HG03097 (cell line): ENCODE measurements around the gene BBX.

ENCODE experiments used
- ATAC-seq: cut with Tn5 transposase; IDR thresholded peaks from one replicate; pipeline ENCODE4 v1.9.1; 2021; ENCODE audit not compliant: unreplicated experiment, low FRiP score

Gene BBX

DNA sequence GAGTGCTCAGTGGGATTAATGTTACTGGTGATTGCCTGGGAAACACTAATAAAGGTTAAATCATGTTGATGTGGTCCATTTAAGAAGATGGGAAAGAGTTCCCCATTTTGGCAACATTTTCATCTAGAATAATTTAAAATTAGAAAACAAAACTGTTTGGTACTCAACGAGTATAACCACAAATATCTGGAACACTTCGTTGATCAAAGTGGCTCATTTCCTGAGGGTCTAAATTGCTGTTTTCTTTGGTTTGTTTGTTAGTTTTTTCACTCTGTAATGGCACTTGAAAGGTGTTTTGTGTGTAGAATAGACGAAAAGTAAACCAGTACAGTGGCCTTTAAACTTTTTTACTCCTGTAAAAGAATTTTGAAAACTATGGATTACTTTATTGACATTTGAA lies 73.9 kb downstream of the BBX start:
- ATAC-seq: no peak

DNA sequence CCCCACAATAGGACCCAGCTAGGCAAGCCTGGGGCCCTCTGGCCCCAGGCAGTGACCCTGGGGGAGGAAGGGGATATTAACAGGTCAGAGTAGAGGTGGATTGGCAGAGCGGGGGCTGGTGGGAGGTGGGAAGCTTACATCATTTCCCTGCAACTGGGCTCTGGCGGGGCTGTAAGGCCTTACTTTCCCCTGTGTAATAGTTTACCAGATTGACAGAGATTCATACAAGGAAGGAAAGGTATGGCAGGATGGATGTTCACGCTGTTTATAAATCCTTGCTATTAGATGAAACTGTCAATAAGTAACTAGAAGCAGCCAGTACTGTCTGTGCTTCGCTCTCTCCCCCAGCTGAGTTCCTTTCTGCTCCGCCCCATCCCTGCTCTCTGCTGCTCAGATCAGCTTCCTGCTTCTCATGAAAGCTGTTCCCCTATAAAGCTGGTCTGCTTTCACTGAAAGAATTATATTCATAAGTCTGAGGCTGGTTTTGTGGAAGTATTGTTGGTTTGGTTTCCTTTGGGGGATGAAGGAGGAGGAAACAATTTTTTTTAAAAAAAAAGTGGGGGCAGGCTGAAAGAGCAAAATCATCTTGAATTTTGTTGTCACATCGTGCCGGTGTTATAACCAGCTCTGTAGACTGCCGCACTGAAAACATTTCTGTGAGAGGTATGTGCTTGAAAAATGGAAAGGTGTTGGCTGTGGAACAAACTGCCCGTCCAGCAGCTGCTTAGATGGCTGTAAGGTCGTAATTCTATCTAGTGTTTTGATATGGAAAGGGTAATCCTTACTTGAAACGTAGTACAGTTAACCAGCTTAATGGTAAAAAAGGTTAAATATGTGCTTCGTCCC lies 76.4 kb downstream of the BBX start:
- ATAC-seq: peak; percentile 89

DNA sequence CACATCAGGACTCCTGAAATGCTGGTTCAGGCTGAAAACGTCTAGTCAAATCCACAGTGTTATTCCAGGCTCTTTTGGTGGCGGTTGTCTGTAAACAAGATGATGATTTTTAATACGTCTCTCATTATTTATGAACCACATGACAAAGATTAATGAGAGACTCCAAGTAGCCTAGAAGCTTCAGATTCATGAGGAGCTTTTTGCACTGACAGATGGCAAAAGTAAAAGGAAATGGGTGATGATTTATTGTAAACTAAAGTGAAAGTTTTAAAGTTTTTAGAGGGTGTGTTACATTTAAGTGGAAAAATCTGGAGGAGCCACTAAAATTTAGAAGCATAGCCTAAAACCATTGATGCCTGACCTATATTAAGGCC lies 77.0 kb downstream of the BBX start:
- ATAC-seq: no peak

DNA sequence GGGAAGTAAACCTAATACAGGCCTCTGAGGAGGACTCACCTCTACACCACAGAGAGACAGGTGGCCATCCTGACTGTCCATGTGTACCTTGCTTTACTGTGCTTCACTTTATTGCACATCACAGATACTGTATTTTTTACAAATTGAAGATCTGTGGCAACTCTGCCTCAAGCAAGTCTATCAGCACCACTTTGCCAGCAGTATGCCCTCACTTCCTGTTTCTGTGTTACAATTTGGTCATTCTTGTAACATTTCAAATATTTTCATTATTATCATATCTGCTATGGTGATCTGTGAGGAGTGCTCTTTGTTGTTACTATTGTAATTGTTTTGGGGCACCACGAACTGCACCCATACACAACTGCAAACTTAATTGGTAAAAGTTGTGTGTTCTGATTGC lies 78.0 kb downstream of the BBX start:
- no peak for ATAC-seq

DNA sequence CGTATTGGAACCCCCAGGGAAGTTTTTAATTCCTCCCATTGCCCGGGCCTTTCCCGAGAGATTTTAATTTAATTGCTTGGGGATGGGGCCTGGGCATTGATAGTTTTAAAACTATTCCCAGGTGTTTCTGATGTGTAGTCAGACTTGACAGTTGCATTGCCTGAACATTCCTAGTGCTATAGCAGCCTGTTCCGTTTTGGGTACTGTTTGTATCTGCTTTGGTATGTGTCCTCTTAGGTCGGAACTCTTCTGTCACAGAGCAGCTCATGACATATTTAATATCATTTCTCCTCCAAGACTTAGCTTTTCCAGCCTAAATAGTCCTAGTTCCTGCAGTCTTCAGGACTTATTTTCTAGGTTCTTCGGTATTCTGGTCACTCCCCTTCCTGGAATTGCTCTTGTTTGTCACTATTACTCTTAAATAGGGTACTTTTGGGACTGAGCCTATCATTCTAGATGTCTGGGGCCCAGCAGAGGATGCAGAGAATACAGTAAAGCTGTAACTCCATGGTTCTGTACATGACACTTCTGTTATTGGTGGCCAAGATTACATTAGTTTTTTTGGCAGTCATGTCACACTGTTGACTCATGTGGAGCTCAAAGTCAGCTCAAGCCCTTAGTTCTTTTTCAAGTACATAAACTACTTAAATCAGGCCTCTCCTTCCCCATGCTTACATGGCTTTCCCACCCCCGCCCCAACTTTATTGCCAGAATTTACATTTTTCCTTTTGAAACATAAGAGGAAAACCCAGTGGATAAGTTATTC lies 81.5 kb downstream of the BBX start:
- no peak for ATAC-seq

DNA sequence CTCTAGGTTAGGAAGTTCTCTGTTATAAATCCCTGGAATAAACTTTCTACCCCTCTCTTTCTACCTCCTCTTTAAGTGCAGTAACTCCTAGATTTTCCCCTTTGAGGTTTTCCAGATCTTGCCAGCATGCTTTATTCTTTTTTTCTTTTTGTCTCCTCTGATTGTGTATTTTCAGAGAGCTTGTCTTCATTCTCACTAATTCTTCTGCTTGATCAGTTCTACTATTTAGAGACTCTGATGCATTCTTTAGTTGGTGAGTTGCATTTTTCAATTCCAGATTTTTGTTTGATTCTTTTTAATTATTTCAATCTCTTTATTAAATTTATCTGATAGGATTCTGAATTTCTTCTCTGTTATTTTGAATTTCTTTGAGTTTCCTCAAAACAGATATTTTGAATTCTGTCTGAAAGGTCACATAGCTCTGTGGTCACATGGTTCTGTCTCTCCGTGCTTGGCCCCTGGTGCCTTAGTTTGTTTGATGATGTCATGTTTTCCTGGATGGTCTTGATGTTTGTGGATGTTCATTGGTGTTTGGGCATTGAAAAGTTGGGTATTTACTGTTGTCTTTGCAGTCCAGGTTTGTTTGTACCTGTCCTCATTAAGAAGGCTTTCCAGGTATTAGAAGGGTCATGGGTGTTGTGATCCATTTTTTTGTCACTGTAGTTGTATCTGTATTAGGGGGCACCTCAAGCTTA lies 89.2 kb downstream of the BBX start:
- ATAC-seq: no peak

DNA sequence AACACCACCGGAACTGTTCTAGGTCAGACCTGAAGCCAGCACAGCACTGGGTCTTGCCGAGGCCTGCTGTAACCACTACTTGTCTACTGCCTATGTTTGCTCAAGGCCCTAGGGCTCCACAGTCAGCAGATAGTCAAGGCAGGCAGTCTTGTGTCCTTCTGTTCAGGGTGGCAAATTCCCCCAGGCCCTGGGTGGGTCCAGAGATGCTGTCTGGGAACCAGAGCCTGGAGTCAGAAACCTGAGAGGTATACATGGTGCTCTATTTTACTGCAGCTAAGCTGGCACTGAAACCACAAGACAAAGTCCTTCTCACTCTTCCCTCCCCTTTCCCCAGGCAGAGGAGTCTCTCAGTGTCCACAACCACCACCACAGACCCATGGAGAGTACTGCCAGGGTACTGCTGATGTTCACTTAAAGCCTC lies 89.9 kb downstream of the BBX start:
- ATAC-seq: no peak

DNA sequence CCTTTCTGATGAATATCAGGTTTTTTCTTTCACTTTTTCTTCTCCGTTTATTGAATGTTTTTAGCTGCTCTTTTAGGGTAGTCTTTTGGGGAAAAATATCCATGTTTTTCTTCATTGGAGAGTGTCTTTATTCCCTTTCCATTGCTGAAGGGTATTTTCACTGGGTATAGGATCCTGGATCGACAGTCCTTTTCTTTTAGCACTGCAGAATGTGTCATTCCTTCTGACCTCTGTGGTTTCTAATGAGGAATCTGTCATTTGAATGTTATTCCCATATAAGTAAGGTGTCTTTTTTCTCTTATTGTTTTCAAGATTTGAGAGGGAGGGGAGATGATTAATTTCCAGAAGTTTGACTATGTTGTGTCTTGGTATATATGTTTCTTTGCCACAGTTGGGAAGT lies 96.8 kb downstream of the BBX start:
- ATAC-seq: no peak

DNA sequence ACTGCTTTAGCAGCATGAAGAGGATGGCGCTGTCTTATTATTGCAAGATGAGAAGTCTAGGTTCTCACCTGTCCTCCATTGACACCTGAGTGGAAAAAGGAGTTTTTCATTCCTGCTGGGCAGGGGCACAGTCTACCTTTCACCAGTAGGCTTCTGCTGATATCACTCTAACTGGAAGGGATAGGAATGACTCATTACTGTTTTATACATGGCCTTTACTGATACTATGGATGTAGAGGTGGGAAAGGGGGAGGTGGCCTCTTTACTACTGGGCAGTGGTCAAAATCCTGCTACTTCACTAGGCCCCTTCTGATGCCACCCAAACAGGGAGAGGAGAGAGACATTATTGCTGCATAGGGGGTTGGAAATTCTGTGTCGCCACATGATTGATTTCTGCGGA lies 97.8 kb downstream of the BBX start:
- no peak for ATAC-seq

DNA sequence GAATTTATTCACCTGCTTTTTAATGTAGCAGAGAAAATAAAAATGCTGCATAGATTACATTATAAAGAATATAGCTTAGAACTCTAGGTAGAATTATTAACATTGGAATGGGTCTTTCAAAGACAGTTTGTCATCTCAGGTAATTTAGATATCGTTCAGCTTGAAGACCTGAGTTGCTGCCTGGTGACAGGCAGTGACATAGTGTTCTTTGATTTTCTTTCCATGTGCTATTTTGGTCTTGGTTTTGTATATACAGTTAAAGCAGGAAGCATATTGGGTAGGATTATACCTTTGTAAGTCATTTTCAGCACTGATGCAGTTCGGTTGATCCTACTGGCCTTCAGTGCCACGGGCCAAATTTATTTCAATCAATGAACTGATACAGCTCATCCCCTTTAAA lies 98.7 kb downstream of the BBX start:
- ATAC-seq: no peak

DNA sequence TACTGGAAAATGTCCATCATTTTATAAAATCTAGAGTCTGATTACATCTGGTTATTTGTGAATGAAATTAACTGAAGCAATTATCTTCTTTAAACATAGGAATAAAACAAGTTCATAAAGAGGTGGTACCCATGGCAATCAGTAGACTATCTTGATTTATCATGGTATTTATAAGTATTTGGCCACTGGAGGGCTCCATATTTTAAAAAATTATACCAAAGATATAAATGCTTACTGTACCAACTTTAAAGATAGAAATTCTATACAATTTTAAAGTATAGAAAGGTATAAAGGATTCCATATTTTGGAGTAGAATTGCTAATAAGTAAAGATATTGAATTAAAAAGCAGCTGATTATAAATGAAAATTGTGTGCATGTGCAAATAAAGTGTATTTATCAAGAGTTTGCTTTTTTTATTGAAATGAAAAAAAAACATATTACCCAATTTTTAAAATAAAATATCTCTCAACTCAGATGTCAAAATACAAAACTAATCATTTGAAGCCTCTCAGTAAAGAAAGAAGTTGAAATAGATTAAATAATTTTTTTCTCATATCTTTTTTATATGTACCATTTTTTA lies 105.3 kb downstream of the BBX start:
- ATAC-seq: no peak

DNA sequence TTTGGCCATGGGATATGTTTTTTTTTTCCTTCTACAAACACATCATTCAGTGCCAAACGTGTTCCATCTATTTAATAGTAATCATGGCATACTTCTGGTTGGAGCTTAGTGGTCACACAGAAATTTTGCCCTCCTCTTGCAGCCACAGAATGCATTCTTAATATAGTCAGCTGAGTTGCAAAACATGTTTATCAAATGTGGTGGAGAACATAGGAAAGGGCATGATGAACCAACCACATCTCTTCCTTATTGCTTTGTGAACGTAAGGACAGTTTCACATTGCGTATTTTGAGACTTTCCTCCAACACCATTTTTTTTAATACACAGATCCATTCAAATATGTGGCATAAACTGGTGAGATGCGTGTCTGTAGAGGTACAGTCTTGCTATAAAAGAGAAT lies 106.8 kb downstream of the BBX start:
- ATAC-seq: no peak

DNA sequence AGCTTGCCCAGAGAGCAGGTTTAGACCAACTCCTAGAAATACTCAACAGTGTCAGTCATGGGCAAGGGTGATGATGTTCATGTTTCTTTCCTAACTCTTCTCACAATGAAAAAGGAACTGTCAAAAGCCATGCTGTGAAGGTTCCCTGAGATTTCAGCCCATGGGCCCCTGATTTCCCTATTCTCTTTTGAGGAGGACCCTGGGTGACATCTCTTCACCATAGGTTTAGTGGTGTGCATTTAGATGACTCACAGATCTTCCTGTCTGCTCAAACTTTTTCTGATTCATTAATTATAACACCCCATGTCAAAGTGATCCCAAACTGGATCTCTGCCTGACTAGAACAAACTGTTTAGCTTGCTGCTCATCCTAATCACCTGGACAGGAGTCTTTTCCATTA lies 108.0 kb downstream of the BBX start:
- no peak for ATAC-seq

DNA sequence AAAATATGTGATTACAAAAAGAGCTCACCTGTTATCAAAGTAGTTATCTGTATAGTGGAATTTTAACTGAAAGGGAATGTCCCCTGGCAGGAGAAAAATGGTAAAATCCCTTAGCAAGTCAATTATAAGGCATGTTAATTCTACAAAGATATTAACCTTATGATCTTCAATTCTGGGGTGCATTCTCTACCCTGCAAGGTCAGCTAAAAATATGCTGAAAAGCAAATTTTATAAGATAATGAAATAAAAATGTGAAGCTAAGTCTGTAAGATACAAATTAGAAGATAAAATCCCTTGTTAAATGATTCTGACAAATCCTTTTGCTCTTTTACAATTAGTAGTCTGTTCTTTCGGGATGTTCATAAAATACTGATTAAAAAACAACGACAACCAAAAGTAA lies 109.8 kb downstream of the BBX start:
- no peak for ATAC-seq

DNA sequence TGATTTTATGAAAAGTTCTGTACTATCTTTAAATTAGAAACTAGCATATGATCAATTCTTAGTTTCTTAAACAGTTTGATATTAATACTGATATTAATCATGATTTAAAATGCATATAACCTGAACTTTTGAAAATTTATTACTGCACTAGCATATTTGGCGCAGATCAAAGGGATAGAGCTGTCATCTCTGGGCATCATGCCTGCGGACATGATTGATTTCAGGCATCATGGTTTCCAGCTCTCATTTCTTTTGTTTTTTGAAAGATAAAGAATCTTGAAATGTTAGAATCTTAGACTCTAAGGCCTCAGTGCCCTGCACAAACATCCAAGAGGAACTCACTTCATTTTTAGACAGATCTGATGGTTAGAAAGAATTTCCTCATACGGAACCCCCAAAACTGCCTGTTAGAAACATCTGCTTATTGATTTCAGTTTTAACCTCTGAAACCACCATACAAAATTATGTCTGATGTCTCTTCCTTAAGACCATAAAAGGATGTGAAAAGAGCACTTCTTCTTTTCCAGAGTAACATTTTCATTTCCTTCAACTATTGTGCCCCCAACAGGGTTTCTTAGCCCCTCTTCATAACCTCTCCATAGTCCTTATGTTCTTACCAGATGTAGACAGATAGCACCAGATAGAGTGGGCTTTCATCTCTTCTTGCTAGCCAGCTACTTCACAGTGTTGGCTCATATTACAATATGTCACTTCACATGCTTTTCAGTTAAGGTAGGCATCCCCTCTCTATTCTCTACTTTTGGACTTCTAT lies 110.8 kb downstream of the BBX start:
- peak; percentile 90 for ATAC-seq

DNA sequence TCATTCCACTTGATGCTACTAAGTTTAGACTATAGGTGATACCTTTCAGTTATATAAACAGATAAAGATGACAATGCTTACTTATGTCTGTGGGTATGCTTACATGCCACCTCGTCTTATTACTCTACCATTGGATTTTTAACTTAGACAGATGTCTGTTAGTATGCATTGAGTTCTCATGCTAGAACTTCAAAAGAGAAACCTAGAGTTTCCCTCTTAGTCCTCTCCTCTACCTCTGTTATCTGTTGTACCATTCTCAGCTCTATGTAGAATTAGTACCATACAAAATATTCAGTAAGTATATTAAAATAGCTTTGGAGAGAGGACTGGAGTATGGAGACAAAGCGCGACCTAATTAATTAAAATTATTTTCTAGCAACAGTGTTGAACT lies 111.3 kb downstream of the BBX start:
- peak; percentile 20 for ATAC-seq

DNA sequence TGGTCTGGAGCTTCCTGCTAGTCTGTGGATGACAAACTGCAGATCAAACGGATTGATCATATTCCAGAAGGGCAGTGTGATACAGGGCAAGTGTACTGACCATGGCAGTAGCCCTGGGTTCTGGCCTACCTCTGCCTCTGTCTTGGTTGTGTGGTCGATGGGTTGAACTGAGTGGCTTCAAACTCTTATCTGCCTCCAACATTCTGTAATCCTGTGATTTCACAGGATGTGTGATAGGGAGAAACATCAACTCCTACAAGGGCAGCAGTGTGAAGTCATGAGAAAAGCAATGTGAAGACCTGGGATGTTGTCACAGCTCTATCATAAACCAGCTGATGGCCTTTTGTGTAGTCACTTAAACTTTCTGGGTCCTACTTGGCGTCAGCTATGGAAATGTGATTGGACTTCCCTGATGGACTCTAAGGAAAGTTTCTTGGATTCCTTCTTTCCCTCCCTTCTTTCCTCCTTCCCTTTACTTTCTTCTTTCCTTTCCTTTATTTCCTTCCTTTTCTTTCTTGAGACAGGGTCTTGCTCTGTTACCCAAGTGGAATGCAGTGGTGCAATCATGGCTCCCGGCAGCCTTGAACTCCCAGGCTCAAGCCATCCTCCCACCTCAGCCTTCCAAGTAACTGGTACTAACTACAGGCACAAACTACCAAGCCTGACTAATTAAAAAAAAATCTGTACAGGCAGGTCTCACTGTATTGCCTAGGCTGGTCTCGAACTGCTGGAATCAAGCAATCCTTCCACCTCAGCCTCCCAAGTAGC lies 114.8 kb downstream of the BBX start:
- ATAC-seq: no peak

DNA sequence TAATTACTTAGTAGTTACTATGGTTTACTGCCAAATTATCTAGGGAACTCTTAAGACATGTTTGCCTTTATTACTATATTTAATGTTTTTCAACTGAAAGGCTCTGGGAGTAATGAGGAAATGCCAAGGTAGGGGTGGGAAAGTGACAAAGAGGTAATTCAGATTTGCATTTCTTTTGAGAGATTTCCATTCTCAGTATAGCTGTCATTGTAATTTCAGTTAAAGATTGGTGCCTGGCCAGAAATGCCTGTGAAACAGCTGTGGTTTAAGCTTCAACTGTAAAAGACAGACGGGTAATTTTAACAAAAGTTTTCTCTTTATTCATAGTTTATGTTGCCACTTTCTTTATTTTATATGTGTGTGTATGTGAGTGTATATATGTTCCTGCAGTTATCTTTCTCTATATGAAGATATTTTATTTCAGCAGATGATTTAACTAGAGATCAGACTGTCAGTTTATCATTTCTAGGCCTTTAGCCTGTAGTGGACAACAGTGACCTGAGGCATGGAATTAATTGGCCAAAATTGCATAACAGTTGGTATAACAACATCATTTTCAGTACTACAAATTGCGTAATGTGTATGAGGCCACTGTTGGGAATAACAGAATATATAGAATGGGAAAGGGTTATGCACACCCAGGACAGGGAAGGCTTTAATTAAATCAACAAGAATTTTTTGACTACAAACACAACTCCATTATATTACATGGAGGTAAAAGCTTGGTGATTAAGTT lies 119.0 kb downstream of the BBX start:
- no peak for ATAC-seq
